ENCODE data around the gene CEP112.

DNA sequence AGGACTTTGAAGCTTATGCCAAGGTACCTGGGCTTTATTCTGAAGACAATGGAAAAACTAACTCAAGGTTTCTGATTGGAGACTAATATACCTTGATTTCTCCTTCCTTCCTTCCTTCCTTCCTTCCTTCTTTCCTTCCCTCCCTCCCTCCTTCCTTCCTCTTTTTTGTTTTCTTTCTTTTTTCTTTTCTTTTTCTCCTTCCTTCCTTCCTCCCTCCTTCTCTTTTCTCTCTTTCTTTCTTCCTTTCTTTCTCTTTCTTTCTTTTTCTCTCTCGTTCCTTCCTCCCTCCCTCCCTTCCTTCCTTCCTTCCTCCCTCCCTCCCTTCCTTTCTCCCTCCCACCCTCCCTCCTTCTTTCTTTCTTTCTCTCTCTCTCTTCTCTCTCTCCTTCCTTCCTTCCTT is 531.9 kb downstream of the CEP112 start:
- TF ChIP-seq, protein P1, sequence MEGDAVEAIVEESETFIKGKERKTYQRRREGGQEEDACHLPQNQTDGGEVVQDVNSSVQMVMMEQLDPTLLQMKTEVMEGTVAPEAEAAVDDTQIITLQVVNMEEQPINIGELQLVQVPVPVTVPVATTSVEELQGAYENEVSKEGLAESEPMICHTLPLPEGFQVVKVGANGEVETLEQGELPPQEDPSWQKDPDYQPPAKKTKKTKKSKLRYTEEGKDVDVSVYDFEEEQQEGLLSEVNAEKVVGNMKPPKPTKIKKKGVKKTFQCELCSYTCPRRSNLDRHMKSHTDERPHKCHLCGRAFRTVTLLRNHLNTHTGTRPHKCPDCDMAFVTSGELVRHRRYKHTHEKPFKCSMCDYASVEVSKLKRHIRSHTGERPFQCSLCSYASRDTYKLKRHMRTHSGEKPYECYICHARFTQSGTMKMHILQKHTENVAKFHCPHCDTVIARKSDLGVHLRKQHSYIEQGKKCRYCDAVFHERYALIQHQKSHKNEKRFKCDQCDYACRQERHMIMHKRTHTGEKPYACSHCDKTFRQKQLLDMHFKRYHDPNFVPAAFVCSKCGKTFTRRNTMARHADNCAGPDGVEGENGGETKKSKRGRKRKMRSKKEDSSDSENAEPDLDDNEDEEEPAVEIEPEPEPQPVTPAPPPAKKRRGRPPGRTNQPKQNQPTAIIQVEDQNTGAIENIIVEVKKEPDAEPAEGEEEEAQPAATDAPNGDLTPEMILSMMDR (IDR thresholded peaks at IDR 0.05): no peak
- no peak for TF ChIP-seq POLR2A (IDR thresholded peaks at IDR 0.05)

Measured in testis (tissue), 2 donors.